ENCODE results near the gene HOXD3. TPM values are rescaled to one million over a fixed set of nuclear protein-coding genes. Genes with fewer than 3 reads are reported as not detected.

HOXD3 gene
- total RNA-seq, 1 donor: 1.1 TPM

- H3K4me2 ChIP-seq (ENCODE audit: insufficient read depth, low read length): no peak overlapping the region
- no peak for TF ChIP-seq CTCF (IDR thresholded peaks at IDR 0.05; ENCODE audit: extremely low read depth, low read depth, low read length)
- no peaks in the 10 kb centered on the region for H3K79me2 ChIP-seq (ENCODE audit: insufficient read depth, low read length)
- H3K4me3 ChIP-seq (ENCODE audit: insufficient read depth, low read length): no peak overlapping the region
- no peaks in the 10 kb centered on the region for H3K9me3 ChIP-seq (ENCODE audit: low read depth, low read length)
- no peaks in the 10 kb centered on the region for H3K4me1 ChIP-seq (ENCODE audit: insufficient read depth, low read length)
- H3K27me3 ChIP-seq (ENCODE audit: insufficient read depth, low read length): peaks cover 25% of the 10 kb centered on the region
- no peak overlapping the region for H3K27ac ChIP-seq (ENCODE audit: low read depth, low read length)
- H2AFZ ChIP-seq (ENCODE audit: low read length): no peak overlapping the region
- no peaks in the 10 kb centered on the region for H4K20me1 ChIP-seq (ENCODE audit: insufficient read depth, low read length)
- no peak for DNase-seq (ENCODE audit: insufficient read length, low spot score, missing footprints)
- no peaks in the 10 kb centered on the region for H3K36me3 ChIP-seq (ENCODE audit: insufficient read depth, low read length)
Measured at GRCh38 chr2:176156301-176156806, 753 bp upstream of the HOXD3 start.

GRCh38 chr2:176157499-176158185 lies 535 bp downstream of the HOXD3 start:
- Histone ChIP-seq H3K27me3 (ENCODE audit: insufficient read depth, low read length) (peaks cover 37% of the 10 kb centered on the region), H3K9me3 (ENCODE audit: low read depth, low read length) (no peaks in the 10 kb centered on the region)

GRCh38 chr2:176158186-176158591 lies 1.1 kb downstream of the HOXD3 start:
- H3K4me2 ChIP-seq (ENCODE audit: insufficient read depth, low read length): no peak overlapping the region
- no peaks in the 10 kb centered on the region for H3K36me3 ChIP-seq (ENCODE audit: insufficient read depth, low read length)
- no peak overlapping the region for H2AFZ ChIP-seq (ENCODE audit: low read length)
- no peak for TF ChIP-seq CTCF (IDR thresholded peaks at IDR 0.05; ENCODE audit: extremely low read depth, low read depth, low read length)
- no peak overlapping the region for H3K4me3 ChIP-seq (ENCODE audit: insufficient read depth, low read length)
- H3K27ac ChIP-seq (ENCODE audit: low read depth, low read length): no peak overlapping the region
- H3K27me3 ChIP-seq (ENCODE audit: insufficient read depth, low read length): peaks cover 42% of the 10 kb centered on the region
- peaks cover 12% of the 10 kb centered on the region for H3K4me1 ChIP-seq (ENCODE audit: insufficient read depth, low read length)
- DNase-seq (ENCODE audit: insufficient read length, low spot score, missing footprints): no peak
- no peaks in the 10 kb centered on the region for H3K79me2 ChIP-seq (ENCODE audit: insufficient read depth, low read length)
- H3K9me3 ChIP-seq (ENCODE audit: low read depth, low read length): no peaks in the 10 kb centered on the region
- H4K20me1 ChIP-seq (ENCODE audit: insufficient read depth, low read length): no peaks in the 10 kb centered on the region

More at GRCh38 chr2:176157499-176158185, 535 bp downstream of the HOXD3 start:
- no peak for DNase-seq (ENCODE audit: insufficient read length, low spot score, missing footprints)
- Histone ChIP-seq H3K4me3 (ENCODE audit: insufficient read depth, low read length) (no peak overlapping the region), H3K4me2 (ENCODE audit: insufficient read depth, low read length) (no peak overlapping the region), H3K27ac (ENCODE audit: low read depth, low read length) (no peak overlapping the region), H3K36me3 (ENCODE audit: insufficient read depth, low read length) (no peaks in the 10 kb centered on the region), H3K79me2 (ENCODE audit: insufficient read depth, low read length) (no peaks in the 10 kb centered on the region), H3K4me1 (ENCODE audit: insufficient read depth, low read length) (peaks cover 12% of the 10 kb centered on the region), H2AFZ (ENCODE audit: low read length) (no peak overlapping the region), H4K20me1 (ENCODE audit: insufficient read depth, low read length) (no peaks in the 10 kb centered on the region)
- TF ChIP-seq CTCF (IDR thresholded peaks at IDR 0.05; ENCODE audit: extremely low read depth, low read depth, low read length): no peak

GRCh38 chr2:176158855-176159662 lies 2.0 kb downstream of the HOXD3 start:
- H3K79me2 ChIP-seq (ENCODE audit: insufficient read depth, low read length): no peaks in the 10 kb centered on the region
- peak; percentile 87 for DNase-seq (ENCODE audit: insufficient read length, low spot score, missing footprints)
- peak overlapping the region; percentile 86 for H3K4me2 ChIP-seq (ENCODE audit: insufficient read depth, low read length)

More at GRCh38 chr2:176158855-176159662, 2.0 kb downstream of the HOXD3 start:
- Histone ChIP-seq H3K9me3 (ENCODE audit: low read depth, low read length) (no peaks in the 10 kb centered on the region), H3K27me3 (ENCODE audit: insufficient read depth, low read length) (peaks cover 51% of the 10 kb centered on the region), H3K36me3 (ENCODE audit: insufficient read depth, low read length) (no peaks in the 10 kb centered on the region), H2AFZ (ENCODE audit: low read length) (no peak overlapping the region), H3K27ac (ENCODE audit: low read depth, low read length) (no peak overlapping the region), H3K4me3 (ENCODE audit: insufficient read depth, low read length) (no peak overlapping the region), H3K4me1 (ENCODE audit: insufficient read depth, low read length) (peaks cover 12% of the 10 kb centered on the region), H4K20me1 (ENCODE audit: insufficient read depth, low read length) (no peaks in the 10 kb centered on the region)
- no peak for TF ChIP-seq CTCF (IDR thresholded peaks at IDR 0.05; ENCODE audit: extremely low read depth, low read depth, low read length)

All from osteoblast (primary cell).